Placental pericyte (primary cell): Measurements from ENCODE around the gene GARRE1. TPM values are rescaled to one million over a fixed set of nuclear protein-coding genes. Genes with fewer than 3 reads are reported as not detected.

Experiments used
- total RNA-seq: library from RNA; depleted of rRNA; stranded (reverse); fragments of >200 nt; gene quantifications from 2 replicates; pipeline ENCODE4 v1.2.3, GENCODE V29; 2012

Gene GARRE1, protein sequence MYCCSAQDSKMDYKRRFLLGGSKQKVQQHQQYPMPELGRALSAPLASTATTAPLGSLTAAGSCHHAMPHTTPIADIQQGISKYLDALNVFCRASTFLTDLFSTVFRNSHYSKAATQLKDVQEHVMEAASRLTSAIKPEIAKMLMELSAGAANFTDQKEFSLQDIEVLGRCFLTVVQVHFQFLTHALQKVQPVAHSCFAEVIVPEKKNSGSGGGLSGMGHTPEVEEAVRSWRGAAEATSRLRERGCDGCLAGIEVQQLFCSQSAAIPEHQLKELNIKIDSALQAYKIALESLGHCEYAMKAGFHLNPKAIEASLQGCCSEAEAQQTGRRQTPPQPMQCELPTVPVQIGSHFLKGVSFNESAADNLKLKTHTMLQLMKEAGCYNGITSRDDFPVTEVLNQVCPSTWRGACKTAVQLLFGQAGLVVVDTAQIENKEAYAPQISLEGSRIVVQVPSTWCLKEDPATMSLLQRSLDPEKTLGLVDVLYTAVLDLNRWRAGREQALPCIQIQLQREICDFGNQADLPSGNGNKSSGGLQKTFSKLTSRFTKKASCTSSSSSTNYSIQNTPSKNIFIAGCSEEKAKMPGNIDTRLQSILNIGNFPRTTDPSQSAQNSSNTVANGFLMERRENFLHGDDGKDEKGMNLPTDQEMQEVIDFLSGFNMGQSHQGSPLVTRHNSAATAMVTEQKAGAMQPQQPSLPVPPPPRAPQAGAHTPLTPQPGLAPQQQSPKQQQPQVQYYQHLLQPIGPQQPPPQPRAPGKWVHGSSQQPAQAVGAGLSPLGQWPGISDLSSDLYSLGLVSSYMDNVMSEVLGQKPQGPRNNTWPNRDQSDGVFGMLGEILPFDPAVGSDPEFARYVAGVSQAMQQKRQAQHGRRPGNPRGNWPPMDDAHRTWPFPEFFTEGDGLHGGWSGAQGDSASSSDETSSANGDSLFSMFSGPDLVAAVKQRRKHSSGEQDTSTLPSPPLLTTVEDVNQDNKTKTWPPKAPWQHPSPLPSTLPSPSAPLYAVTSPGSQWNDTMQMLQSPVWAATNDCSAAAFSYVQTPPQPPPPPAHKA (N-terminal part only)
- 18.6 and 19.6 TPM in 2 replicates for total RNA-seq

DNA sequence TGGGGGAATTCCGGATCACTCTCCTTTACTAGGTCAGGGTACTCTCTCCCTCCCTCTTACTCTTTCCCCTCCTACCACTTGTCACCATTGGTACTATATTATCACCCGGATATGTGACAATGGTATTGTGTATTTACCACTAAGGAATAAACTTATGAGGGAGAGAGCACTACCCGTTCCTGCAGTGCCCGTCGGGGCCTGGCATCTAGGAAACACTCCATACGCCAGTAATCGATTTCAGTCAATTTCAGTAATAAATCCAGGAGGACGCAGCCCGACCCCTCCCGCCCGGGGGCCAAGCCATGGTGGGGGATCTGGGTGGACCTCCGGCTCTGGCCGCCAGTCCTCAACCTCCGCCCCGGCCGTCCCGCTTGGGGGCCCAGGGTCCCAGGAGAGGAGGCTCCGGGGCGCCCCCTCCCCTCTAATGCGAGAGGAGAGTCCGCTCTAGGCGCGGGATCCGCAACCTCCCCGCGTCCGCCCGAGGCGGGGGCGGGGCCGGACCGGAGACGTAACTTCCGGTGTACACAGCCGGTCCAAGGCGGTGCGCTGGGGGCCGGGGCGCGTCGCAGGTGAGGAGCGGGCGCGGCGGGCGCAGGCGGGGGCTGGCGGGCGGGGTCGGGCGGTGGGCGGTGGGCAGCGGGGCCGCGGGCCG lies at the start of gene GARRE1:
Gene GARRE1 (plus strand): TSS at position 509 of the 652 bp plus-strand sequence. CDS start 45,920 bp downstream, outside the sequence.

Other genes with a start within 250 kb of the GARRE1 start
- 75.4 and 86.0 TPM in 2 replicates for gene LSM14A, start 82.0 kb upstream of the GARRE1 start, total RNA-seq
- gene GPI, start 110.6 kb downstream of the GARRE1 start, total RNA-seq = 179 and 214 TPM in 2 replicates
- 5.9 and 14.5 TPM in 2 replicates for gene PDCD2L, start 149.8 kb downstream of the GARRE1 start, total RNA-seq
- 118 and 132 TPM in 2 replicates for gene UBA2, start 173.8 kb downstream of the GARRE1 start, total RNA-seq
- gene WTIP, start 227.2 kb downstream of the GARRE1 start, total RNA-seq = 31.6 and 40.3 TPM in 2 replicates